HG02642 (cell line): ENCODE results near the gene SEMA6C.
"Not testable (repeated sequence)": the region's sequence is repeated elsewhere in the genome, so short reads cannot be mapped to it uniquely, and the experiment has no call there.

Experiments used
- ATAC-seq: cut with Tn5 transposase; IDR thresholded peaks from one replicate; pipeline ENCODE4 v1.9.1; 2021; ENCODE audit warnings: mild to moderate bottlenecking; ENCODE audit not compliant: unreplicated experiment, poor library complexity

SEMA6C gene

DNA sequence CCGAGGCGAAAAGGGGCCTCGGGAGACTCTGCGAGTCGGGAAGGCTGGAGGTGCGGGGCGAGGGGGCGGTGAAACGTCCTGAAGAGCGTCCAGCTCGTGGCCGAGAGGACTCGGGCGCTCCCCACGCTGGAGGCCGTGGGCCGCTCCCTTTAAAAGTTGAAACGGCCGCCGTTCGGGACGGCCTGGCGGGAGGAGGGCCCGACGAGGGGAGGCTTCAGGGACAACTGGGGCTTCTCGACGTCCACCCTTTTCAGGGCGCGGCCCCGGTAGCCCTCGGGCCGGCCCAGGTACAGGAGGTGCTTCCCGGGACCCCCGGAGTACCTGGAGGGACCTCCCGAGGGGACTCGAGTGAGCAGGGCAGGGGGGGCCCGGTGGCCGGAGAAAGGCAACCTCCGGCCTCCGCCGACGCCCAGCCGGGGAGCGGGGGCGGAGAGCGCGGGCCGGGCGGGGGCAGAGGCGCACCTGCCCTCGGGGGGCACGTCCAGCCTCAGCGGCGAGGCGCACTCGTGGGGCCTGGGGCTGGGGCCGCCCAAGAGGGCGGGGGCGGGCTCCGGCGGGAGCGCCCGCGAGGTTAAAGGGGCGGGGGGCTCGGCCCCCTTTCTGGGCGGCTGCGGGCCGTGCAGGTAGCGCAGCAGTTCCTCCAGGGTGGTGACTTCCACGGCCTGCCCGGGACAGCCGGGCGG, 14.0 kb downstream of the SEMA6C start:
- ATAC-seq: no peak

DNA sequence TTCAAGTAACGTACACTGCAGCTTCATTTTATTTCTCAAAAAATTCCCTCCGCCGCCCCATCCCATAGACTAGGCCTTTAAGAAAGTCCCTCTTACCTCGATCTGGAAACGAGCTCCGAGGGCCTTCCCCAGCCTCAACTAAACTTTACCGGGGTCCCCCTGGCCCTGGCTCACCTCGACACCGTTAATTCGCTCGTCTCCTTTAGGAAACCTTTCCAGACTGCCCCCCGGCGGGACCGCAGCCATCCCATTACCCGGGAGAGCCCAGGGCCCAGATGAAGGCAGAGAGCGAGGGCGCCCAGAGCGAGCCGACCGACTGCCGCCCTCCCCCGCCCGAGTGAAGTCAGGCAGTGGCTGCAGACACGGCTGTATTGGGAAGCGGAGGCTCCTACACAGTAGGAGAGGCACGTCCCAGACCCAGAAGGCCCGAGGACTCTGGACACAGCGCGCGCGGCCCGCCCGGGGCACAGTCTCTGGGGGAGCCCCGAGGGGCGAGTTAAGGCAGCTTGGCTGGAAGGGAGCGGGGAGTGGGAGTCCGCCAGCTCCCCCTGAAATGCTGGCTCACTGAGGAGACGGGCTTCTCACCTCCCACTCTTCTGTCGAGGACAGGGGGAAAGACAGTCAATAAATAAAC, 14.6 kb downstream of the SEMA6C start:
- ATAC-seq: no peak

- ATAC-seq: peak; percentile 85
These were observed 15.3 kb downstream of the SEMA6C start for GRCh38 chr1:151130987-151131586.

- ATAC-seq: no peak
These were observed 17.6 kb downstream of the SEMA6C start for GRCh38 chr1:151128800-151129199.

DNA sequence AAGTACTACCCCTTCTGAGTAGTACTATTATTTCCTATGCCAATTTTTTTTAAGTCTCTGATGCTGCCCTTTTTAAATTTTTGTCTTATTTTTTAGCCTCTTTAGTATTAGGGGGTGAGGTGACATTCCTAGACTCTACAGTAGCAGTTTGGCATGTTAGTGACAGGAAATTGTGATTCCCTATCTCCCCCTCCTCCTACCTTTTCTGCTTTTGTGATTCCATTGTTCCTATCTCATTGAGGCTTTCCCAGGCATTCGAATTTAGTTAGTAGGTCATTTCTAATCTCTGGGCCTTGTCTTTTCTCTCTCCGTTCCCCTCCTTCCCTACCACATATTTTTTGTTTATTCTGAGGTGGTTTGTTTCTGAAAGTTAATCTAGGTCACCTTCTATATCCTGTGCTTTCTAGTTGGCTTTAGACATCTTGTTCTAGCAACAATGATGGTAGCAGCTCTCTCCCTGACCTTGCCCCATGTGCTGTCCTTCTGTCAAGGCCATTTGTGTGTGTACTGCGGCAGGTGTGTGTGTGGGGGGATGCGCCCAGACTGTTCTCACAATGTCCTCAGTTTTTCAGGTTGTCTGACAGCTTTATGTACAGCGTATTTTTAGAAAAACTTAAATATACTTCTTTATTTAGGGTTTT, 21.5 kb downstream of the SEMA6C start:
- ATAC-seq: no peak

DNA sequence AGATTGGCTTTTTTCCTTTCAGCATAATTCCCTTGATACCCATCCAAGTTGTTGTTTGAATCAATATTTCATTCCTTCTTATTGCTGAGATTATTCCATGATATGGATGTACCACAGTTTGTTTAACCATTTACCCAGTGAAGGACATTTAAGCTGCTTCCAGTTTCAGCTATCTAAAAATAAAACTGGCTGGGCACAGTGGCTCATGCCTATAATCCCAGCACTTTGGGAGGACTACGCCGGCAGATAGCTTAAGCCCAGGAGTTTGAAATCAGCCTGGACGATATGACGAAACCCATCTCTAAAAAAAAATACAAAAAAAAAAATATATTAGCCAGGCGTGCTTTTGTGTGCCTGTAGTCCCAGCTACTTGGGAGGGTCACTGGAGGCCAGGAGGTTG, 32.6 kb downstream of the SEMA6C start:
- no peak for ATAC-seq

- ATAC-seq: no peak
These were observed 38.1 kb downstream of the SEMA6C start for GRCh38 chr1:151108331-151108730.

DNA sequence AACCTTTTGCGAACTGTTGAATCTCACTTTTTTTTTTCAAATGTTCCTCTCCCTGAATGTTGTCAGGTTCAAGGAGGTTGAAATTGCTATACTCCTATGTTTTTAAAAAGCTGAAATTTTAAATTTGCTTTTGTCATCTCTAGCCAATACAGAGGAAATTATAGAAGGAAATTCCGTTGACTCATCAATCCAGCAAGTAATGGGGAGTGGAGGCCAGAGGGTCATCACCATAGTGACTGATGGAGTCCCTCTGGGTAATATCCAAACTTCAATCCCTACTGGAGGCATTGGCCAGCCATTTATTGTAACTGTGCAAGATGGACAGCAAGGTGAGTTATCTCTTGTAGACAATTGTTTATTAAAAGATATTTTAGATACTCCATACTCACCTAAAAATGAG, 39.5 kb downstream of the SEMA6C start:
- no peak for ATAC-seq

GRCh38 chr1:151104630-151105029, 41.8 kb downstream of the SEMA6C start:
- ATAC-seq: no peak

DNA sequence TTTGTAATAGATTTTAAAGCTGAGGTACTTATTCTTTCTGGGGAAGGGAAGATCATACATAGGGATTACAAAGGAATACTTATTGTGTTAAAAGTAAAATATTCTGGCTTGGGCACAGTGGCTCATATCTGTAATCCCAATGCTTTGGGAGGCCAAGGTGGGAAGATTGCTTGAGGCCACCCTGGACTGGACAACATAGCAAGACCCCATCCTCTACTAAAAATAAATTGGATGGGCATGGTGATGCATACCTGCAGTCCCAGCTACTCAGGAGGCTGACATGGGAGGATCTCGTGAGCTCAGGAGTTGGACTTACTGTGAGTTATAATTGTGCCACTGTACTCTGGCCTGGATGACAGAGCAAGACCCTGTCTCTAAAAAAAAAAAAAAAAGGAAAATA, 48.3 kb downstream of the SEMA6C start:
- no peak for ATAC-seq

GRCh38 chr1:151097426-151097825, 49.0 kb downstream of the SEMA6C start:
- not testable (repeated sequence) for ATAC-seq

- ATAC-seq: no peak
These were observed 60.4 kb downstream of the SEMA6C start for GRCh38 chr1:151085953-151086559.
